Upper lobe of left lung (tissue), 6 donors: ENCODE measurements around the gene TIRAP. TPM values are rescaled to one million over a fixed set of nuclear protein-coding genes. Genes with fewer than 3 reads are reported as not detected.

Experiments used
- ATAC-seq, 2 donors: fragments of 200-7000 bp; cut with Tn5 transposase; one replicate each; pipeline ENCODE4 v1.9.1; 2022; ENCODE audit warnings: mild to moderate bottlenecking in 2 of 2, moderate library complexity in 2 of 2; ENCODE audit not compliant: low FRiP score in 2 of 2
- DNase-seq, 2 donors: peaks; one replicate each; pipeline ENCODE4 v3.0.0-alpha.2; 2019 to 2020
- H3K27ac ChIP-seq, 4 donors: fragments of 200-600 bp; sonication (generic); one replicate each; pipeline ENCODE4 v1.5.1; 2016 to 2019
- H3K27me3 ChIP-seq, 4 donors: fragments of 200-600 bp; sonication (generic); one replicate each; pipeline ENCODE4 v1.5.1; 2017 to 2019
- H3K36me3 ChIP-seq, 4 donors: fragments of 200-600 bp; sonication (generic); one replicate each; pipeline ENCODE4 v1.5.1; 2016 to 2019
- H3K4me1 ChIP-seq, 4 donors: fragments of 200-600 bp; sonication (generic); one replicate each; pipeline ENCODE4 v1.5.1; 2018 to 2019
- H3K4me3 ChIP-seq, 4 donors: fragments of 200-600 bp; sonication (generic); one replicate each; pipeline ENCODE4 v1.5.1; 2017 to 2019; ENCODE audit warnings: mild to moderate bottlenecking in 2 of 4, moderate library complexity in 1 of 4
- H3K9me3 ChIP-seq, 4 donors: fragments of 200-600 bp; sonication (generic); one replicate each; pipeline ENCODE4 v1.5.1; 2018 to 2019
- EP300 ChIP-seq, 4 donors: sonication (generic); formaldehyde crosslinking; IDR thresholded peaks; one replicate each; pipeline ENCODE4 v1.5.1; 2017; ENCODE audit warnings: antibody characterized with exemption in 4 of 4, control low read depth in 2 of 4
- POLR2A ChIP-seq, 4 donors: fragments of 450-650 bp; IDR thresholded peaks; one replicate each; pipeline ENCODE4 v1.5.1; 2016 to 2017; ENCODE audit warnings: antibody characterized with exemption in 4 of 4, mild to moderate bottlenecking in 2 of 4
- POLR2AphosphoS5 ChIP-seq, 2 donors: sonication (generic); formaldehyde crosslinking; IDR thresholded peaks; one replicate each; pipeline ENCODE4 v1.5.1; 2017; ENCODE audit warnings: antibody characterized with exemption in 2 of 2
- WGBS, 2 donors: methylation state at CpG; one replicate each; pipeline ENCODE4 v1.1.5; 2017 to 2018; 5-methylcytosine and 5-hydroxymethylcytosine counted together
- total RNA-seq, 6 donors: library from RNA; depleted of rRNA in 4 of 6; stranded (reverse); fragments of >200 nt in 4 of 6; gene quantifications; one replicate each; pipeline versions ENCODE4 v1.1.0 to v1.2.1, GENCODE V29; 2016 to 2021
- TF ChIP-seq, protein P1 (sequence below), 6 experiments: fragments of 450-650 bp in 4 of 6; fragments of 200-600 bp in 2 of 6; sonication (generic) in 2 of 6; IDR thresholded peaks; one replicate each; pipeline ENCODE4 v1.5.1; 2016 to 2019; ENCODE audit warnings: antibody characterized with exemption in 6 of 6
- donor health status: DM: no; HTN: no; CAD: no; lungs with moderate emphysema.
- donor health status: DM: no; HTN: yes; CAD: no; lungs with severe emphysema.

Gene TIRAP
- total RNA-seq, 6 donors from 2014 or later, result 9.3 to 14.8 (median 11.6) TPM

DNA sequence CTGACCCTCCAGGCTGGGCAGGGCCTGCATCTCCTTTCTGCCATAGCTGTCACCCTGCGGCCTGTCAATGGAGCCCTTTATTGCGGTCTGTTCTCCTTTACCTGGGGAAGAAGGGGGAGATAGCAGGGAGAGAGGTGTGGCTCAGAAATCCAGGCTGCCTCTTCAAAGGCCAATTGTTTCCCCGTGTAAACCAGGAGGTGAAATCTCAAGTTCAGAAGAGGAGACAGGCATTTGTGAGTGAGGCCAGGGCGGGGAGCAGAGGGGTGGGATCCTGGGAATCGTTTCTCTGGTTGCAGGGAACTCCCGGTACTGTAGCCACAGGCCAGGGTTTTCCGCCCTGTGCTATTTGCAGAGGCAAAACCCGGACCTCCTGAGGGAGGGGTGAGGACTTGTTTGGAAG lies 30.1 kb downstream of the TIRAP start:
- no peaks in the 10 kb centered on the region for H3K9me3 ChIP-seq
- no peaks in the 10 kb centered on the region for H3K27me3 ChIP-seq
- no peak overlapping the region for H3K27ac ChIP-seq
- DNase-seq, result no peak
- no peak for ATAC-seq
- peaks cover 18 to 21% (median 19%) of the 10 kb centered on the region in 4 donors for H3K4me1 ChIP-seq
- H3K36me3 ChIP-seq, result peaks cover 0 to 15% (median 0%) of the 10 kb centered on the region in 4 donors
- H3K4me3 ChIP-seq, result no peak overlapping the region
- 67 to 73% methylated on average over 7 to 8 of the region's 8 CpGs for WGBS, 2 donors
- TF ChIP-seq POLR2A (IDR thresholded peaks at IDR 0.05), result no peak
- TF ChIP-seq, protein P1, sequence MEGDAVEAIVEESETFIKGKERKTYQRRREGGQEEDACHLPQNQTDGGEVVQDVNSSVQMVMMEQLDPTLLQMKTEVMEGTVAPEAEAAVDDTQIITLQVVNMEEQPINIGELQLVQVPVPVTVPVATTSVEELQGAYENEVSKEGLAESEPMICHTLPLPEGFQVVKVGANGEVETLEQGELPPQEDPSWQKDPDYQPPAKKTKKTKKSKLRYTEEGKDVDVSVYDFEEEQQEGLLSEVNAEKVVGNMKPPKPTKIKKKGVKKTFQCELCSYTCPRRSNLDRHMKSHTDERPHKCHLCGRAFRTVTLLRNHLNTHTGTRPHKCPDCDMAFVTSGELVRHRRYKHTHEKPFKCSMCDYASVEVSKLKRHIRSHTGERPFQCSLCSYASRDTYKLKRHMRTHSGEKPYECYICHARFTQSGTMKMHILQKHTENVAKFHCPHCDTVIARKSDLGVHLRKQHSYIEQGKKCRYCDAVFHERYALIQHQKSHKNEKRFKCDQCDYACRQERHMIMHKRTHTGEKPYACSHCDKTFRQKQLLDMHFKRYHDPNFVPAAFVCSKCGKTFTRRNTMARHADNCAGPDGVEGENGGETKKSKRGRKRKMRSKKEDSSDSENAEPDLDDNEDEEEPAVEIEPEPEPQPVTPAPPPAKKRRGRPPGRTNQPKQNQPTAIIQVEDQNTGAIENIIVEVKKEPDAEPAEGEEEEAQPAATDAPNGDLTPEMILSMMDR (IDR thresholded peaks at IDR 0.05), result no peak
- TF ChIP-seq EP300 (IDR thresholded peaks at IDR 0.05), result no peak
- no peak for TF ChIP-seq POLR2AphosphoS5 (IDR thresholded peaks at IDR 0.05)

DNA sequence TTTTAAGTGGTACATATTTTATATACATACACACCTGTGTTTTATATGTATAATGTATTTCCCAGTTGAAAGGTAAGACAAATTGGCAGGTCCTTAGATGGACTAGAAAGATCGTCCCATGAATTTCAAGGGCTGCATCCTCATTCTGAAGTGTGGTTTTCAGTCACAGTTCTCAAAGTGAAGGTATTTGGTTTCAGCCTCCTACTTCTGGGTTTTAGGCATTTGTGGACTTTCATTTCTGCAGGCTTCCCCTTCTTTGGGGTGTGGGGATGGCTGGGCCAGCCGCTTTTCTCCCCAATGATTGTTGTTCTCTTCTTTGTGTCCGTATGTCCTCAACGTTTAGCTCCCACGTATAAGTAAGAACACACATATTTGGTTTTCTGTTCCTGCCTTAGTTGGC lies 30.9 kb downstream of the TIRAP start:
- TF ChIP-seq EP300 (IDR thresholded peaks at IDR 0.05) (no peak), POLR2AphosphoS5 (IDR thresholded peaks at IDR 0.05) (no peak), POLR2A (IDR thresholded peaks at IDR 0.05) (no peak)
- TF ChIP-seq, protein P1 (IDR thresholded peaks at IDR 0.05), result no peak
- 84 to 91% methylated on average over 5 of the region's 5 CpGs for WGBS, 2 donors

DNA sequence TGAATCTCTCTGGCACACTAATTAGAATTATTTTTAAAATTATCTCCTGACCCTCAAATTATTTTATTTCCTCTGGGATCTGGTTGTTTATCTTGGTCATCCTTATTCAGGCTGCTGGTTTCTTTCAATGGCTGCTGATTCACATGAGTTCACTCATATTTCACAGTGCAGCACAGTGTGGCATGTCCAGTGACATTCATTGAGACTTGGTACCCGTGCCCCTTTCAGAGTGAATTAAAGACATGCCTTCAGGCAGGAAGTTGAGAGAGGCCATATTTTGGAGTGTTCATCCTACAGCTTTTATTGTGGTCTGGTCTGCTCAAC lies 34.5 kb downstream of the TIRAP start:
- Histone ChIP-seq H3K36me3 (peaks cover 0 to 6% (median 0%) of the 10 kb centered on the region in 4 donors), H3K27me3 (no peaks in the 10 kb centered on the region), H3K9me3 (no peaks in the 10 kb centered on the region), H3K27ac (peak overlapping the region in 3 of 4 donors; percentile 73 to 87 (median 76)), H3K4me1 (peaks cover 22 to 33% (median 25%) of the 10 kb centered on the region in 4 donors), H3K4me3 (no peak overlapping the region)
- TF ChIP-seq POLR2A (IDR thresholded peaks at IDR 0.05) (no peak), POLR2AphosphoS5 (IDR thresholded peaks at IDR 0.05) (no peak), EP300 (IDR thresholded peaks at IDR 0.05) (no peak)
- TF ChIP-seq, protein P1 (IDR thresholded peaks at IDR 0.05), result no peak
- no peak for DNase-seq
- 40 to 50% methylated on average over 1 of the region's 1 CpG for WGBS, 2 donors
- ATAC-seq, result no peak

More for the DNA sequence above, 30.9 kb downstream of the TIRAP start:
- Histone ChIP-seq H3K4me3 (no peak overlapping the region), H3K27me3 (no peaks in the 10 kb centered on the region), H3K36me3 (peaks cover 0 to 7% (median 0%) of the 10 kb centered on the region in 4 donors), H3K27ac (no peak overlapping the region), H3K4me1 (peaks cover 27 to 30% (median 28%) of the 10 kb centered on the region in 4 donors), H3K9me3 (no peaks in the 10 kb centered on the region)
- no peak for DNase-seq
- ATAC-seq, result no peak

DNA sequence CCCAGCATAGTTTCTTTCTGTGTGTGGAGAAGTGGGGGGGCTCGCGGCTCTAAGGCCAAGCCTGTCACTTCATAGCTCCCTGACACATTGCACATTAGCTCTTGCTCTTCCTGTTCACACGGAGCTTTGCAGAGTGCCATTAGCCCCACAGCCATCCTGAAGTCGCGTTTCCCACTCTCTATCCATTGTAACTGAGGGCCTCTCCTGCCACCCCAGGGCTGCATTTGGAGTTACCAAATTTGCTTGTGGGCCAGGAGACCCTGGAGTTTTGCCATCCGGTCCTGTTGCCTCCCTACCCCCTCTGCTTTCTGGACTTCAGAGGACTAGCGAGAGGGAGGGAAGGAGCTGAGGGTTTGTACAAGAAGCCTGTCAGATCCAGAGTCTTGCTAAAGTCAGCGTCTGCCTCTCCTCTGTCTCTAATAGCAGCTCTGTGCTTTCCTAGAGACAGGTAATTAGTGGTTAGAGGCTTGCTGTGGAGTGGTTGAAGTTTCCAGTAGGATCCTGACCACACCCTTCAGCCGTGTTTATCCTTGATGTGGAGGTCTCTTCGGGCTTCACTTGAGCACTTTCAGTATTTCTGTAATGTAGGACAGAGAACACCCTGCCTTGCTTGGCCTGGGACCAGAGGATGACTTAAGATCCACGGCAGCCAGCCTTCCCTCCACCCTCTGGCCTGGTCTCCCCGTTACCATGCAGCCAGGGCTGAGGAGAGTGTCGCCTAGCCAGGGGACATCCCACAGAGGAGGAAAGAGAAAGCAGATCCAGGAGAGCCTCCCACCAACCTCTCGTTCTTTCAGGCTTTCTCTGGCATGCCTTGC lies 35.1 kb downstream of the TIRAP start:
- peak overlapping the region; percentile 73 to 87 (median 78) for H3K27ac ChIP-seq
- H3K9me3 ChIP-seq, result no peaks in the 10 kb centered on the region
- no peaks in the 10 kb centered on the region for H3K27me3 ChIP-seq
- H3K4me3 ChIP-seq, result peak overlapping the region in 1 of 4 donors; percentile 18
- H3K4me1 ChIP-seq, result peaks cover 22 to 33% (median 25%) of the 10 kb centered on the region in 4 donors
- peak; percentile 86 to 94 for ATAC-seq
- 36 to 47% methylated on average over 7 to 14 of the region's 14 CpGs for WGBS, 2 donors
- no peak for DNase-seq
- no peak for TF ChIP-seq EP300 (IDR thresholded peaks at IDR 0.05)
- TF ChIP-seq, protein P1 (IDR thresholded peaks at IDR 0.05), result no peak
- no peak for TF ChIP-seq POLR2A (IDR thresholded peaks at IDR 0.05)
- TF ChIP-seq POLR2AphosphoS5 (IDR thresholded peaks at IDR 0.05), result peak in 1 of 2 donors; percentile 9
- H3K36me3 ChIP-seq, result peaks cover 0 to under 1% (median 0%) of the 10 kb centered on the region in 4 donors
